MCF 10A (cell line): ENCODE results near the gene SCARB1. TPM values are rescaled to one million over a fixed set of nuclear protein-coding genes. Genes with fewer than 3 reads are reported as not detected.

ENCODE experiments used
- BruUV-seq: library from RNA; stranded (reverse); fragments of 400-500 nt; replicated peaks from 2 replicates; lab custom pipeline; 2021; lab: Mats Ljungman, UMichigan
- CTCF ChIA-PET: fragments of 300-600 bp; sonication (Branson Sonifier 250); formaldehyde crosslinking; extraction: SDS; loops from one replicate; lab custom pipeline; 2021; ENCODE audit warnings: antibody characterized with exemption, inconsistent platforms; lab: Yijun Ruan, JAX
- POLR2A ChIA-PET: fragments of 300-600, 350-650 bp; sonication (Branson Sonifier 250); formaldehyde crosslinking; extraction: SDS; loops from one replicate; lab custom pipeline; 2020; ENCODE audit warnings: antibody characterized with exemption, inconsistent platforms; lab: Yijun Ruan, JAX
- DNase-seq: peaks from one replicate; pipeline ENCODE4 v3.0.0-alpha.2; 2018; ENCODE audit not compliant: unreplicated experiment
- H3K27ac Mint-ChIP-seq: one replicate; pipeline ENCODE4 v1.8.0; 2022; ENCODE audit warnings: mild to moderate bottlenecking, low read depth, mixed read lengths; ENCODE audit not compliant: unreplicated experiment
- H3K27me3 Mint-ChIP-seq: one replicate; pipeline ENCODE4 v1.8.0; 2022; ENCODE audit warnings: mixed read lengths; ENCODE audit not compliant: insufficient read depth, unreplicated experiment
- H3K36me3 Mint-ChIP-seq: one replicate; pipeline ENCODE4 v1.8.0; 2022; ENCODE audit warnings: mild to moderate bottlenecking, moderate library complexity, mixed read lengths; ENCODE audit not compliant: insufficient read depth, unreplicated experiment
- H3K4me1 Mint-ChIP-seq: one replicate; pipeline ENCODE4 v1.8.0; 2022; ENCODE audit warnings: mixed read lengths; ENCODE audit not compliant: insufficient read depth, unreplicated experiment
- H3K4me3 Mint-ChIP-seq: one replicate; pipeline ENCODE4 v1.8.0; 2022; ENCODE audit warnings: mild to moderate bottlenecking, moderate library complexity, mixed read lengths; ENCODE audit not compliant: unreplicated experiment
- H3K9me3 Mint-ChIP-seq: one replicate; pipeline ENCODE4 v1.8.0; 2022; ENCODE audit warnings: mixed read lengths; ENCODE audit not compliant: unreplicated experiment
- intact Hi-C: fragments of 100-400 bp; cut with micrococcal nuclease; formaldehyde crosslinking; loops from 2 replicates; pipeline ENCODE4 v1.14.1; 2022
- total RNA-seq: library from RNA; stranded (reverse); gene quantifications from 2 replicates; pipeline ENCODE4 v1.2.3, GENCODE V29; 2022
- TF ChIP-seq, protein P1 (sequence below): fragments of 200-600 bp; IDR thresholded peaks from one replicate; pipeline ENCODE4 v1.8.0; 2022; ENCODE audit warnings: antibody characterized with exemption, mild to moderate bottlenecking; ENCODE audit not compliant: unreplicated experiment

Gene SCARB1
- total RNA-seq, 1 experiment from 2014 or later: 71.0 TPM

DNA sequence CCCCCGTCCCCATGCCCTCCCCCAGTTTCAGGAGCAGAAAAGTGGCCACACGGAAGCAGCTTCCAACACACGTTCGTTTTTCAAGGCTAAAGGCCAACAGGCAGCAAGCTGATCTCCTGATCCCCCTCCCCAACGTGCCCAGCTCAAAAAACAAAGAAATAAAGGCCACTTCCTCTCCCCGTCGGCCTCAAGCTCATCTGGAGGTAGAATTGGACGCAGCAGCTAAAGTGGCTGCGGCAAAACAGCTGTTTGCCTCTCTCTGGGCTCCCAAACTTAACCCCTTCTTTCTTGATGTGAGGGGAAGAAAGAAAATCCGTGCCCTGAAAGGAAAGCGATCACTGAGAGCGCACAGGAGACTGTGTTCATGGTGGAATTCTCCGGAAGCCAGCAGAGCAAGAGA lies 66.3 kb downstream of the SCARB1 start:
- H3K36me3 Mint-ChIP-seq: peaks cover 57% of the 10 kb centered on the region
- BruUV-seq: no TSS peak
- TF ChIP-seq, protein P1, sequence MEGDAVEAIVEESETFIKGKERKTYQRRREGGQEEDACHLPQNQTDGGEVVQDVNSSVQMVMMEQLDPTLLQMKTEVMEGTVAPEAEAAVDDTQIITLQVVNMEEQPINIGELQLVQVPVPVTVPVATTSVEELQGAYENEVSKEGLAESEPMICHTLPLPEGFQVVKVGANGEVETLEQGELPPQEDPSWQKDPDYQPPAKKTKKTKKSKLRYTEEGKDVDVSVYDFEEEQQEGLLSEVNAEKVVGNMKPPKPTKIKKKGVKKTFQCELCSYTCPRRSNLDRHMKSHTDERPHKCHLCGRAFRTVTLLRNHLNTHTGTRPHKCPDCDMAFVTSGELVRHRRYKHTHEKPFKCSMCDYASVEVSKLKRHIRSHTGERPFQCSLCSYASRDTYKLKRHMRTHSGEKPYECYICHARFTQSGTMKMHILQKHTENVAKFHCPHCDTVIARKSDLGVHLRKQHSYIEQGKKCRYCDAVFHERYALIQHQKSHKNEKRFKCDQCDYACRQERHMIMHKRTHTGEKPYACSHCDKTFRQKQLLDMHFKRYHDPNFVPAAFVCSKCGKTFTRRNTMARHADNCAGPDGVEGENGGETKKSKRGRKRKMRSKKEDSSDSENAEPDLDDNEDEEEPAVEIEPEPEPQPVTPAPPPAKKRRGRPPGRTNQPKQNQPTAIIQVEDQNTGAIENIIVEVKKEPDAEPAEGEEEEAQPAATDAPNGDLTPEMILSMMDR: no peak
- no peaks in the 10 kb centered on the region for H3K9me3 Mint-ChIP-seq
- ChIA-PET CTCF (interaction anchor here (0.8 kb wide), 1 partner anchor 30 kb away, joined by 4 read pairs; no protein-coding TSS in a partner anchor), POLR2A (no interaction called here)
- H3K4me1 Mint-ChIP-seq: no peaks in the 10 kb centered on the region
- no peak for DNase-seq
- intact Hi-C loops: no loop called here
- H3K27ac Mint-ChIP-seq: no peak overlapping the region
- H3K4me3 Mint-ChIP-seq: no peak overlapping the region
- H3K27me3 Mint-ChIP-seq: no peaks in the 10 kb centered on the region

- H3K36me3 Mint-ChIP-seq: peaks cover 66% of the 10 kb centered on the region
- H3K4me1 Mint-ChIP-seq: no peaks in the 10 kb centered on the region
- BruUV-seq: no TSS peak
- POLR2A ChIA-PET: interaction anchor here (1.1 kb wide), 1 partner anchor 12 kb away, joined by 3 read pairs; no protein-coding TSS in a partner anchor
- no peaks in the 10 kb centered on the region for H3K27me3 Mint-ChIP-seq
- intact Hi-C loops: no loop called here
- H3K9me3 Mint-ChIP-seq: no peaks in the 10 kb centered on the region
- TF ChIP-seq, protein P1: no peak
- no peak for DNase-seq
- CTCF ChIA-PET: no interaction called here
- no peak overlapping the region for H3K4me3 Mint-ChIP-seq
- no peak overlapping the region for H3K27ac Mint-ChIP-seq
Observed at GRCh38 chr12:124796303-124796960, 67.2 kb downstream of the SCARB1 start.

GRCh38 chr12:124795081-124795948 lies 68.3 kb downstream of the SCARB1 start:
- no peaks in the 10 kb centered on the region for H3K9me3 Mint-ChIP-seq
- BruUV-seq: no TSS peak
- no peaks in the 10 kb centered on the region for H3K4me1 Mint-ChIP-seq
- H3K4me3 Mint-ChIP-seq: no peak overlapping the region
- TF ChIP-seq, protein P1: no peak
- H3K36me3 Mint-ChIP-seq: peaks cover 77% of the 10 kb centered on the region
- H3K27me3 Mint-ChIP-seq: no peaks in the 10 kb centered on the region
- ChIA-PET CTCF (no interaction called here), POLR2A (interaction anchor here (1.1 kb wide), 1 partner anchor 13 kb away, joined by 3 read pairs; no protein-coding TSS in a partner anchor)
- peak overlapping the region; percentile 5 for H3K27ac Mint-ChIP-seq
- intact Hi-C loops: no loop called here
- DNase-seq: no peak

- no peaks in the 10 kb centered on the region for H3K4me1 Mint-ChIP-seq
- intact Hi-C loops: no loop called here
- ChIA-PET POLR2A (no interaction called here), CTCF (interaction anchor here (0.6 to 1.2 kb wide), 4 partner anchors 29 to 661 kb away, joined by 3 to 4 read pairs (median 4); no protein-coding TSS in a partner anchor)
- BruUV-seq: no TSS peak
- no peak overlapping the region for H3K27ac Mint-ChIP-seq
- DNase-seq: no peak
- H3K36me3 Mint-ChIP-seq: peaks cover 89% of the 10 kb centered on the region
- no peaks in the 10 kb centered on the region for H3K9me3 Mint-ChIP-seq
- H3K27me3 Mint-ChIP-seq: no peaks in the 10 kb centered on the region
- H3K4me3 Mint-ChIP-seq: no peak overlapping the region
- TF ChIP-seq, protein P1: no peak
Observed at GRCh38 chr12:124792961-124793441, 70.7 kb downstream of the SCARB1 start.
